A673 (cell line): ENCODE data around the gene CNKSR1.

Experiments
- CTCF ChIP-seq: fragments of 300-800, 200-600 bp; sonication (generic); conservative IDR thresholded peaks from 2 replicates; pipeline ENCODE4 v1.5.1; 2017; ENCODE audit warnings: low read depth, mild to moderate bottlenecking, antibody characterized with exemption, low read length, moderate library complexity, mixed read lengths
- EZH2 ChIP-seq: fragments of 200-600 bp; sonication (generic); IDR thresholded peaks from 2 replicates; pipeline ENCODE4 v1.6.1; 2017; ENCODE audit warnings: borderline replicate concordance, low read depth, mild to moderate bottlenecking, mixed read lengths, antibody characterized with exemption, low read length; ENCODE audit not compliant: poor library complexity, severe bottlenecking

- TF ChIP-seq EZH2 (no peak), CTCF (no peak)
Observed at GRCh38 chr1:26158908-26159742, 18.2 kb upstream of the CNKSR1 start, which contains the start of gene FAM110D.
